ENCODE measurements around the gene SMURF1.
A peak's percentile ranks its signal among the peaks of the same experiment; 100 is the strongest.

SMURF1 gene

DNA sequence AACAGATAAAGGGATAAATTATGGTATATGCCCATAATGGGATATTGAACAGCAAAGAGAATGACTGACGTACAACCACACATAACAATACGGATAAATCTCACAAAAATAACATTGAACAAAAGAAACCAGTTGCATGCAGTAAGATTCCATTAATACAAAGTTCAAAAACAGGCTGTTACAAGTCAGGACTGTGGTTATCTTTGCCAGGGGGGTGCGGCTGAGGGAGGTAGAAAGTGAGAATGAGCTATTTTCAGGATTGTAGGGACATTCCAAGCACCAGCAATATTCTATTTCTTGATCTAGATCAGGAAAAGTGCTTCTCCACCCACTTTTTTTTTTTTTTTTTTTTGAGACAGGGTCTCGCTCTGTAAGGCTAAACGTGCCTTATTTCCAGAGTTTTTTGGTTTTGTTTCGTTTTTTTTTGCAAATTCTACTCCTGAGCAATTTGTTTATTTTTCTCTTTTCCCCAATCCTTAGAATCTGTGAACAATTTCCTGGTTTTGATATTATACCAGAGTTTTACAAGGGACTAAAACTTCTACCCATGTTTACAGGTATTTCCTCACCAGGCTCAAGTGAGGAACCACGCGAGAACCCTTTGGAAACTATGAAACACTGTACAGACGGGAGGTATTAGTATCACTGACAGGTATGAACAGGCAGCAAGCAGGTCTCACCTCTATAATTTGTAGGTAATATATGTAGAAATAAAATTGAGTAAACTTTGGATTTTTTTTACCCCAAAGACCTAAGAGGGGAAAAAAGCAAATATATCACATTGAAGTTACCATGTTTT, 9.9 kb downstream of the SMURF1 start:
- no peak for TF ChIP-seq CTCF (IDR thresholded peaks at IDR 0.05; ENCODE audit: control insufficient read depth, extremely low read depth, insufficient read depth)
- H3K4me3 ChIP-seq (ENCODE audit: low read depth, low read length) = no peak overlapping the region; the same call in 1 of the 2 replicates
- DNase-seq (ENCODE audit: low read depth) = no peak

DNA sequence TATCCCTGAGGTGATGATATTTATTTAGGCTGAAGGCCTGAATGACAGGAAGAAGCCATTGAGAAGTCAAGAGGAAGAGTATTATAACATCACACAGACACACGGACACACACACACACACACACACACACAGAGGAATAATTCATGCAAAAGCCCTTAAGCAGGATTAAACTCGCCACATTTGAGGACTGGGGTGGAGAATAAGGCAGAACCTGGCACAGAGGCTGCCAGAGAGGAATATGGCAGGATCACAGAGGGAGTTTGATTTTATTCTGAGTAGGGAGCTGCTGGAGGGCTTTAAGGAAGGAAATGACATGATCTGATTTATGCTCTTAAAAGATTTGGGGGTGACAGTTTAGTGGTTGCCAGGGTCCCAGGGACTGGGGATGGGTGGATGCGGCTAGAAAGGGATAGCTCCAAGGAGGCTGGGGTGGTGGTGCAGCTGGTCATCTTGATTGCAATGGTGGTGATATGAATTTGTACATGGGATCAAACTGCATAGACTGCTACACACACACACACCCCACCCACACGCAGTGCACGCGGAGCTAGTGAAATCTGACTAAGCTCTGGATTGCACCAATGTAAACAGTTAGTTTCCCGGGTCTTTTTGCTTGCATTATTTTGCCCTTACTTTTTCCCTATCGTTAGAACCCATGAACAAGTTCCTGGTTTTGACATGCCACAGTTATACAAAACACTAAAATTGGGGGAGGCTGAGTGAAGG, 11.2 kb downstream of the SMURF1 start:
- TF ChIP-seq CTCF (IDR thresholded peaks at IDR 0.05; ENCODE audit: control insufficient read depth, extremely low read depth, insufficient read depth) = no peak
- DNase-seq (ENCODE audit: low read depth) = no peak

GRCh38 chr7:99131290-99131689, 12.6 kb downstream of the SMURF1 start:
- TF ChIP-seq CTCF (IDR thresholded peaks at IDR 0.05; ENCODE audit: control insufficient read depth, extremely low read depth, insufficient read depth) = no peak
- no peak overlapping the region for H3K4me3 ChIP-seq (ENCODE audit: low read depth, low read length)
- DNase-seq (ENCODE audit: low read depth) = no peak

More for the DNA sequence above, 11.2 kb downstream of the SMURF1 start:
- H3K4me3 ChIP-seq (ENCODE audit: low read depth, low read length) = no peak overlapping the region

- no peak for TF ChIP-seq CTCF (IDR thresholded peaks at IDR 0.05; ENCODE audit: control insufficient read depth, extremely low read depth, insufficient read depth)
- no peak overlapping the region for H3K4me3 ChIP-seq (ENCODE audit: low read depth, low read length)
- DNase-seq (ENCODE audit: low read depth) = no peak
Measured at GRCh38 chr7:99129536-99129935, 14.4 kb downstream of the SMURF1 start.

GRCh38 chr7:99129001-99129400, 14.9 kb downstream of the SMURF1 start:
- no peak for TF ChIP-seq CTCF (IDR thresholded peaks at IDR 0.05; ENCODE audit: control insufficient read depth, extremely low read depth, insufficient read depth)
- H3K4me3 ChIP-seq (ENCODE audit: low read depth, low read length) = peak overlapping the region; percentile 30; the same call in 1 of the 2 replicates
- DNase-seq (ENCODE audit: low read depth) = no peak

DNA sequence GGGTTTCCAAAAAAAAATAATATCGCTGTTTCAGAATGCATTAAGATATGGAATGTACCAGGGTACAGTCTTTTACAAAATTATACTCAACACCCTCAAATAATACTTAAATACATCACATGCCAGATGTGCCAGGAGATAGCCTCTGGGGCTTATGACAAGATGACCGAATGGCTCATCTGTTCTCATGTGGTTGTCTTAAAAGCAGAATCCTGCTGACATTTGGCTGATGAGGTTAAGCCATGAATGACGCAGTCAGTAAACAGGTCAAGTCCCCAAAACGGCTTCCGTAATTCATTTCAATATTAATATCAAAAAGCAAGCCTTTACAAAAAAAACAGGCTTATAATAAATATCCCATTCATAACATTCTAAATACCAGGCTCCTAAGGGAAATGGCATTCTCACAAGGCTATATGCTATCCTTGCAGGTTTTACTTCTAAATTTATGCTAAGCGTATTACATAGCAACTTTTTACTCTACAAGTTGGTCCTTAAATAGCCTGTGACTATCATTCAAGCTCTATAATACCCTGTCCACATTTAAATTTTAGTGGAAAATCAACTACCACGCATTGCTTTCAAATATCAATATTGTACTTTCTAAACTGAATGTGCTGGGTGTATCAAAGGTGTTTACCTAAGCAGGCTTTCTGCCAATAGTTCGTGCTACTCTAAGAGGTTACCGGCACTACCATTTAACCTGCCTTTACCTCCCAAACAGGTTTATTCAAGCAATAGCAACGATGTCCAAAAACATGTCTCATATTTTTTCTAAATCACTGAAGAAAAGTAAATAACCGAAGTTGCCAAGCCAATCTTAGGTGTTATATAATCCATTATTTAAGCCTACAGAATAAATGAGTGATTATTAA, 15.6 kb downstream of the SMURF1 start:
- H3K4me3 ChIP-seq (ENCODE audit: low read depth, low read length) = peak overlapping the region; percentile 38
- peak; percentile 98 for DNase-seq (ENCODE audit: low read depth)
- TF ChIP-seq CTCF (IDR thresholded peaks at IDR 0.05; ENCODE audit: control insufficient read depth, extremely low read depth, insufficient read depth) = no peak

Measured in LNCaP clone FGC (cell line).